ENCODE results near the gene FAM81A.

The FAM81A gene

GRCh38 chr15:59543721-59544547, 105.9 kb downstream of the FAM81A start:
- peak; percentile 28 for DNase-seq (ENCODE audit: low spot score)

- DNase-seq (ENCODE audit: low spot score): no peak
Measured at GRCh38 chr15:59545573-59545972, 107.6 kb downstream of the FAM81A start.

- DNase-seq (ENCODE audit: low spot score): no peak
Measured at GRCh38 chr15:59548501-59549226, 110.7 kb downstream of the FAM81A start.

- DNase-seq (ENCODE audit: low spot score): no peak
Measured at GRCh38 chr15:59549301-59550185, 111.6 kb downstream of the FAM81A start.

GRCh38 chr15:59550530-59550929, 112.5 kb downstream of the FAM81A start:
- no peak for DNase-seq (ENCODE audit: low spot score)

GRCh38 chr15:59550956-59551355, 113.0 kb downstream of the FAM81A start:
- DNase-seq (ENCODE audit: low spot score): no peak

GRCh38 chr15:59553879-59554735, 116.1 kb downstream of the FAM81A start:
- no peak for DNase-seq (ENCODE audit: low spot score)

- no peak for DNase-seq (ENCODE audit: low spot score)
Measured at GRCh38 chr15:59555696-59556095, 117.7 kb downstream of the FAM81A start.

- no peak for DNase-seq (ENCODE audit: low spot score)
Measured at GRCh38 chr15:59556380-59556779, 118.4 kb downstream of the FAM81A start.

- DNase-seq (ENCODE audit: low spot score): no peak
Measured at GRCh38 chr15:59557581-59557980, 119.6 kb downstream of the FAM81A start.

- no peak for DNase-seq (ENCODE audit: low spot score)
Measured at GRCh38 chr15:59558851-59559250, 120.9 kb downstream of the FAM81A start.

GRCh38 chr15:59561547-59561946, 123.6 kb downstream of the FAM81A start:
- no peak for DNase-seq (ENCODE audit: low spot score)

GRCh38 chr15:59562448-59563186, 124.6 kb downstream of the FAM81A start:
- DNase-seq (ENCODE audit: low spot score): no peak

- DNase-seq (ENCODE audit: low spot score): no peak
Measured at GRCh38 chr15:59565299-59565698, 127.3 kb downstream of the FAM81A start.

GRCh38 chr15:59567324-59567723, 129.3 kb downstream of the FAM81A start:
- no peak for DNase-seq (ENCODE audit: low spot score)

- DNase-seq (ENCODE audit: low spot score): no peak
Measured at GRCh38 chr15:59569477-59569876, 131.5 kb downstream of the FAM81A start.

GRCh38 chr15:59570315-59570714, 132.3 kb downstream of the FAM81A start:
- no peak for DNase-seq (ENCODE audit: low spot score)

GRCh38 chr15:59571606-59572005, 133.6 kb downstream of the FAM81A start:
- DNase-seq (ENCODE audit: low spot score): no peak
